Activated CD4-positive, alpha-beta T cell treated with anti-CD3 and anti-CD28 coated beads for 36 hours (primary cell): ENCODE results near the gene SHC3. TPM values are rescaled to one million over a fixed set of nuclear protein-coding genes. Genes with fewer than 3 reads are reported as not detected.

Experiments
- ATAC-seq: fragments of 200-7000 bp; cut with Tn5 transposase; one replicate; pipeline ENCODE4 v1.10.0; 2021; ENCODE audit warnings: mild to moderate bottlenecking, moderate library complexity
- CTCF ChIA-PET: fragments of 350-600 bp; sonication (Branson Sonifier 250); formaldehyde crosslinking; loops from one replicate; lab custom pipeline; 2021; ENCODE audit warnings: antibody characterized with exemption; lab: Charles Lee
- POLR2A ChIA-PET: fragments of 350-600 bp; sonication (Branson Sonifier 250); formaldehyde crosslinking; loops from one replicate; lab custom pipeline; 2021; ENCODE audit warnings: antibody characterized with exemption, inconsistent platforms; lab: Charles Lee
- DNase-seq: peaks from one replicate; pipeline ENCODE4 v3.0.0-alpha.2; 2020
- H3K27ac Mint-ChIP-seq: one replicate; pipeline ENCODE4 v1.8.0; 2021; ENCODE audit warnings: mixed read lengths
- H3K27me3 Mint-ChIP-seq: one replicate; pipeline ENCODE4 v1.8.0; 2021; ENCODE audit warnings: mixed read lengths
- H3K36me3 Mint-ChIP-seq: one replicate; pipeline ENCODE4 v1.8.0; 2021; ENCODE audit warnings: low read depth, mixed read lengths
- H3K4me1 Mint-ChIP-seq: one replicate; pipeline ENCODE4 v1.8.0; 2021; ENCODE audit warnings: mixed read lengths
- H3K4me3 Mint-ChIP-seq: one replicate; pipeline ENCODE4 v1.8.0; 2021; ENCODE audit warnings: mild to moderate bottlenecking, moderate library complexity, mixed read lengths
- H3K9me3 Mint-ChIP-seq: one replicate; pipeline ENCODE4 v1.8.0; 2021; ENCODE audit warnings: low read depth, mixed read lengths
- intact Hi-C, 2 experiments: fragments of 100-400 bp; cut with DNase I in 1 of 2; cut with micrococcal nuclease in 1 of 2; formaldehyde crosslinking; loops; one replicate each; pipeline versions ENCODE4 v1.14.2 to v1.15.1; 2022 to 2024; cut with DNase I, micrococcal nuclease
- total RNA-seq, 2 experiments: library from RNA; stranded (reverse); gene quantifications; one replicate each; pipeline ENCODE4 v1.2.3, GENCODE V29; 2021

SHC3 gene
- total RNA-seq, 2 experiments from 2014 or later, result not detected

- DNase-seq, result no peak
- H3K36me3 Mint-ChIP-seq, result no peaks in the 10 kb centered on the region
- no peak overlapping the region for H3K4me3 Mint-ChIP-seq
- peaks cover 4% of the 10 kb centered on the region for H3K4me1 Mint-ChIP-seq
- no peak for ATAC-seq
- H3K27me3 Mint-ChIP-seq, result peaks cover 28% of the 10 kb centered on the region
- intact Hi-C loops, result no loop called here
- ChIA-PET POLR2A (no interaction called here), CTCF (no interaction called here)
- no peaks in the 10 kb centered on the region for H3K9me3 Mint-ChIP-seq
- H3K27ac Mint-ChIP-seq, result no peak overlapping the region
Measured at GRCh38 chr9:88959727-88960469, 218.7 kb downstream of the SHC3 start.

DNA sequence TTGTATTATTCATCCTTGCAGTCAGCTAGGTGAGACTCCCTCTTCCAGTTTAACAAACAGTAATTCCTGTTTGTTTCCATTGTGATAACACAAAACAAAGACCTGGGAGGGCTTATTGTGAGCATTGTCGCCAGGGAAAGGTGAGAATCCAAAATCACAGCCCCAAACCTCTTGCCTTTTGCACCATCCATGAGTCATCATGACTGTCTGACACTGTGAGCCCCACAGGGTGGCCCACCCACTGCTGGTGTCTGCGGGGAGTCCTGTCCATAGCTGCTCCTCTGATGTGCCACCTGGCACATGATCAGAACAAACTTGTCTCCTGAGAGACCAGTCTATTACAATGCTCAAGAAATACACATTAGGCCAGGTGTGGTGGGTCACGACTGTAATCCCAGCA lies 221.1 kb downstream of the SHC3 start:
- CTCF ChIA-PET, result no interaction called here
- POLR2A ChIA-PET, result no interaction called here
- Mint-ChIP-seq H3K4me1 (peaks cover 5% of the 10 kb centered on the region), H3K27me3 (peaks cover 33% of the 10 kb centered on the region), H3K36me3 (no peaks in the 10 kb centered on the region), H3K4me3 (no peak overlapping the region), H3K9me3 (no peaks in the 10 kb centered on the region), H3K27ac (no peak overlapping the region)
- intact Hi-C loops, result no loop called here
- DNase-seq (no peak), ATAC-seq (no peak)

Other genes with a start within 250 kb of the SHC3 start
- 1 to 10 TPM in 1 of 2 experiments, under 1 TPM in 1; 0.56 to 1.2 TPM for gene S1PR3, start 187.3 kb downstream of the SHC3 start, total RNA-seq
- gene CKS2, start 132.4 kb upstream of the SHC3 start, total RNA-seq, result 100 to 1,000 TPM; 236 to 256 TPM
- gene SECISBP2, start 139.7 kb upstream of the SHC3 start, total RNA-seq, result 10 to 100 TPM; 38.6 to 49.9 TPM